ENCODE data around the gene NUDT8.
A peak's percentile ranks its signal among the peaks of the same experiment; 100 is the strongest.
"Not testable (repeated sequence)": the region's sequence is repeated elsewhere in the genome, so short reads cannot be mapped to it uniquely, and the experiment has no call there.

NUDT8 gene

DNA sequence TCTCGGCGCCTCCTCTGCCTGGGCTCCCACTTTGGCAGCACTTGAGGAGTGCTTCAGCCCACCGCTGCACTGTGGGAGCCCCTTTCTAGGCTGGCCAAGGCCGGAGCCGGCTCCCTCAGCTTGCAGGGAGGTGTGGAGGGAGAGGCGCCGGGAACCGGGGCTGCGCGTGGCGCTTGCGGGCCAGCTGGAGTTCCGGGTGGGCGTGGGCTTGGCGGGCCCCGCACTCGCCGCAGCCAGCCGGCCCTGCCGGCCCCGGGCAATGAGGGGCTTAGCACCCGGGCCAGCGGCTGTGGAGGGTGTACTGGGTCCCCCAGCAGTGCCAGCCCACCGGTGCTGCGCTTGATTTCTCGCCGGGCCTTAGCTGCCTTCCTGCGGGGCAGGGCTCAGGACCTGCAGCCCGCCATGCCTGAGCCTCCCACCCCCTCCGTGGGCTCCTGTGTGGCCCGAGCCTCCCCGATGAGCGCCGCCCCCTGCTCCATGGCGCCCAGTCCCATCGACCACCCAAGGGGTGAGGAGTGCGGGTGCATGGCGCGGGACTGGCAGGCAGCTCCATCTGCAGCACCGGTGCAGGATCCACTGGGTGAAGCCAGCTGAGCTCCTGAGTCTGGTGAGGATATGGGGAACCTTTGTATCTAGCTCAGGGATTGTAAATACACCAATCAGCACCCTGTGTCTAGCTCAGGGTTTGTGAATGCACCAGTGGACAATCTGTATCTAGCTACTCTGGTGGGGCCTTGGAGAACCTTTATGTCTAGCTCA, 10.7 kb downstream of the NUDT8 start:
- not testable (repeated sequence) for H3K4me3 ChIP-seq (ENCODE audit: low read depth, low read length)

DNA sequence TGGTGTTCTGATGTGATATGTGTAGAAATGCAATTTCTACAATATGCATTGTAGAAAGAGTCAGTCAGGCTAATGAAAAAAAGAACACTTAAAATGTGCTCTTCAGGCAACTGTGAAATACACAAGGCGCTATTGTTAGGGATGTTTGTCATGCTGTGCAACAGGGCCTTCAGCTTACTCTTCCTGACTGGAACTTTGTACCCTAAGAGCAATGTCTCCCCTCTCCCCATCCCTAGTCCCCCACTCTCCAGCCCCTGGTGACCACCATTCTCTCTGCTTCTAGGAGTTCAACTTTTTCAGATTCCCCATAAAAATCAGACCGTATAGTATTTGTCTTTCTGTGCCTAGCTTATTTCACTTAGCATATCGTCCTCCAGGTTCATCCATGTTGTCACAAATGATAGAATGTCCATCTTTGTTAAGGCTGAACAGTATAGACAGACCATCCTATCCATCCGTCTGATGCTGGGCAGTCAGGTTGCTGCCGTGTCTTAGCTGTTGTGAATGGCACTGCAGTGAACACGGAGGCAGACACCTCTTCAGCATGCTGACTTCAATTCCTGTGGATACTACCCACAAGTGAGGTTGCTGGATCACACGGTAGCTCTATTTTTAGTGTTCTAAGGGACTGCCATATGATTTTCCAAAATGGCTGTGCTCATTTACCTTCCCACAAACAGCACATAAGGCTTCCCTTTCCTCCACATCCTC, 12.3 kb downstream of the NUDT8 start:
- H3K4me3 ChIP-seq (ENCODE audit: low read depth, low read length): no peak overlapping the region
- TF ChIP-seq CTCF (IDR thresholded peaks at IDR 0.05; ENCODE audit: borderline replicate concordance, insufficient read depth, low read depth, low read length): no peak

DNA sequence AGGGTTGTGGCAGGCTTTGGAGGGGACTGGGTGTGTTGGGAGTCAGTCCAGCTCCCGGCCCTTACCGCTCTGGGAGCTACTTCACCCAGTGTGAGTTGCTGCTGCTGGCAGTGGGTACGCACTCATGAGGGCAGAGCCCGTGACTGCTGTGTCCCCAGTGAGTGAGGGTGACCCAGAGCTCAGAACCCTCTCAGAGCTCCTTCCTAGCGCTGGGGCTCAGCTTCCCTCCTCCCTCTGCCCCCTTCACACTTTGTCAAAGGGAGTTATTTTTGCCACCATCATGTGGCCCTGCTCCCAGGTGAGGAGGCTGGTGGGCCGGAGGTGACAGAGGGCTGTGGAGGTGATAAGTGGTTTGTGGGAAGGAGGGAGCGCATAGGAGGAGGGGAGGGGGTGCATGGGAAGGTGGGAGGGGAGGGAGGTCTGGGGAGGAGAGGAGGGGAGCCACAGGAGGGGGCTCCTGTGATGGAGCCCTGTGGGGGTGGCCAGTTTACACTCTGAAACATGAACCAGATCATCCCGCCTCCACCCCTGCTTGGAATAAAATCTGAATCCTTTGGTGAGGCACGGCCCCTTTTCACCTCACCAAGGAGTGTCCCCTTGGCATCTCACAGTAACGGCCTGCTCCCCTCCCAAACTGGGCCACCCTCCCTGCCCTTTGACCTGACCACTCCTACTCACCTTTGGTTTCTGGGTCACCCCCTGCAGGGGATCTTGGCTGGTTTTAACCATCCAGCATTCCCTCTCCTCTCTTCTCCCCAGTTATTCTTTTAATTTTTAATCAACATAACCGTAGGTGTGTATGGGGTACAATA, 13.1 kb downstream of the NUDT8 start:
- H3K4me3 ChIP-seq (ENCODE audit: low read depth, low read length): no peak overlapping the region
- no peak for TF ChIP-seq CTCF (IDR thresholded peaks at IDR 0.05; ENCODE audit: borderline replicate concordance, insufficient read depth, low read depth, low read length)

DNA sequence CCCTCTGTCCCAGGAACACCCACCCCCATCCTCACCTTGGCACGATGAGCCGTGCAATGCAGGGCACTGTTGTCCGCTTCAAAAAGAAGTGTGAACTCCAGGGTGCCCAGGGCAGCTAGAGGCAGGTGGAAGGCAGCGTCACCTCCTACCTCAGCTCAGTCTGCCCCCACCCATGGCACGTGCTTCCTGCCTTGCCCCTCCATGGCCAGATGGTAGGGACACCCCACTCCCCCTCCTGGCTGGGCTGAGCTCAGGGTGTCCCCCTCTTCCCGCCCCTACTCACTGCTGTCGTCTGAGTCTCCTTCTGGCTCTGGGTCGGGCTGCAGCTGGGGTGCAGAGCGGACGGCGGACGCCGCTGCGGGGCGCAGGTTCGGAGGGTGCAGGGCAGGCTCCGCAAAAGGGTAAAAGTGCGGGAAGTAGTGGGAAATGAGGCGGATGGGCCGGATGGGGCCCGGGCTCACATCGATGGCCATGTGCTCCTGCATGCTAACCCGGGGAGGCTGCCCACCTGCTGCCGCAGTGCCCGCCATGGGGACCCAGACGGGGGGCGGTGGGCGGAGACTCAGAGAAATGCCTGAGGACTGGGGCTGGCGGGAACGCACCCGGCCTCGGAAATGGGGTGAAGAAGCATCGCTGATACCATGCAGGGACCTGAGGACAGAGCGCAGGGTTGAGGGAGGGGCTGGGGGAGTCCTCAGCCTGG, 13.9 kb downstream of the NUDT8 start:
- no peak overlapping the region for H3K4me3 ChIP-seq (ENCODE audit: low read depth, low read length)
- TF ChIP-seq CTCF (IDR thresholded peaks at IDR 0.05; ENCODE audit: borderline replicate concordance, insufficient read depth, low read depth, low read length): no peak

- peak overlapping the region; percentile 45 for H3K4me3 ChIP-seq (ENCODE audit: low read depth, low read length)
- peak; percentile 73 for TF ChIP-seq CTCF (IDR thresholded peaks at IDR 0.05; ENCODE audit: borderline replicate concordance, insufficient read depth, low read depth, low read length)
These were observed 14.7 kb downstream of the NUDT8 start for GRCh38 chr11:67614730-67615714.

GRCh38 chr11:67613960-67614715, 15.6 kb downstream of the NUDT8 start:
- TF ChIP-seq CTCF (IDR thresholded peaks at IDR 0.05; ENCODE audit: borderline replicate concordance, insufficient read depth, low read depth, low read length): 0 out of 2 replicates have a peak, but pooled peaks have one; percentile 36
- H3K4me3 ChIP-seq (ENCODE audit: low read depth, low read length): peak overlapping the region; percentile 45
